A673 (cell line): ENCODE measurements around the gene GRB14. TPM values are rescaled to one million over a fixed set of nuclear protein-coding genes. Genes with fewer than 3 reads are reported as not detected.
A peak's percentile ranks its signal among the peaks of the same experiment; 100 is the strongest.

Source experiments
- BruUV-seq: library from RNA; stranded (reverse); fragments of 400-500 nt; replicated peaks from 2 replicates; lab custom pipeline; 2021; lab: Mats Ljungman, UMichigan
- CTCF ChIA-PET: fragments of 300-600 bp; sonication (Branson Sonifier 250); formaldehyde crosslinking; loops from one replicate; lab custom pipeline; 2022; ENCODE audit warnings: antibody characterized with exemption; lab: Charles Lee
- POLR2A ChIA-PET: fragments of 300-600 bp; sonication (Branson Sonifier 250); formaldehyde crosslinking; loops from one replicate; lab custom pipeline; 2022; ENCODE audit warnings: antibody characterized with exemption; ENCODE audit not compliant: low non-redundant PET; lab: Charles Lee
- DNase-seq: peaks from one replicate; pipeline ENCODE4 v3.0.0-alpha.2; 2015; ENCODE audit warnings: low spot score
- H3K27ac ChIP-seq: fragments of 200-600 bp; sonication (generic); 2 replicates; pipeline ENCODE4 v1.5.1; 2016; ENCODE audit warnings: mixed run types, low read depth, mild to moderate bottlenecking, mixed read lengths, antibody characterized with exemption, low read length; ENCODE audit not compliant: poor library complexity, severe bottlenecking
- H3K27me3 ChIP-seq: fragments of 200-600 bp; sonication (generic); replicated peaks from 2 replicates; pipeline ENCODE4 v1.6.1; 2017; ENCODE audit warnings: mixed run types, low read depth, mild to moderate bottlenecking, mixed read lengths, antibody characterized with exemption, low read length; ENCODE audit not compliant: insufficient read depth, poor library complexity
- H3K36me3 ChIP-seq: fragments of 200-600 bp; sonication (generic); 2 replicates; pipeline ENCODE4 v1.6.1; 2016; ENCODE audit warnings: mixed run types, mild to moderate bottlenecking, mixed read lengths, antibody characterized with exemption, low read length; ENCODE audit not compliant: insufficient read depth, poor library complexity, severe bottlenecking
- H3K4me1 ChIP-seq: fragments of 200-600 bp; sonication (generic); 2 replicates; pipeline ENCODE4 v1.6.1; 2017; ENCODE audit warnings: mixed run types, mild to moderate bottlenecking, mixed read lengths, antibody characterized with exemption, low read length; ENCODE audit not compliant: insufficient read depth, poor library complexity, severe bottlenecking
- H3K4me3 ChIP-seq: fragments of 200-600 bp; sonication (generic); 2 replicates; pipeline ENCODE4 v1.5.1; 2016; ENCODE audit warnings: low read depth, mixed run types, mild to moderate bottlenecking, mixed read lengths, low read length; ENCODE audit not compliant: poor library complexity, severe bottlenecking
- H3K9me3 ChIP-seq: fragments of 200-600 bp; sonication (generic); 2 replicates; pipeline ENCODE4 v1.6.1; 2016; ENCODE audit warnings: mixed run types, low read depth, mild to moderate bottlenecking, mixed read lengths, antibody characterized with exemption, low read length; ENCODE audit not compliant: poor library complexity, severe bottlenecking
- CTCF ChIP-seq: fragments of 300-800, 200-600 bp; sonication (generic); conservative IDR thresholded peaks from 2 replicates; pipeline ENCODE4 v1.5.1; 2017; ENCODE audit warnings: low read depth, mild to moderate bottlenecking, antibody characterized with exemption, low read length, moderate library complexity, mixed read lengths
- EZH2 ChIP-seq: fragments of 200-600 bp; sonication (generic); IDR thresholded peaks from 2 replicates; pipeline ENCODE4 v1.6.1; 2017; ENCODE audit warnings: borderline replicate concordance, low read depth, mild to moderate bottlenecking, mixed read lengths, antibody characterized with exemption, low read length; ENCODE audit not compliant: poor library complexity, severe bottlenecking
- intact Hi-C: fragments of 100-400 bp; cut with micrococcal nuclease; formaldehyde crosslinking; loops from one replicate; pipeline ENCODE4 v1.10.0; 2022; ENCODE audit not compliant: unreplicated experiment
- total RNA-seq: library from RNA; stranded (reverse); gene quantifications from 2 replicates; pipeline ENCODE4 v1.2.3, GENCODE V29; 2021

Gene GRB14
- total RNA-seq, 1 experiment from 2014 or later: 0.73 TPM

DNA sequence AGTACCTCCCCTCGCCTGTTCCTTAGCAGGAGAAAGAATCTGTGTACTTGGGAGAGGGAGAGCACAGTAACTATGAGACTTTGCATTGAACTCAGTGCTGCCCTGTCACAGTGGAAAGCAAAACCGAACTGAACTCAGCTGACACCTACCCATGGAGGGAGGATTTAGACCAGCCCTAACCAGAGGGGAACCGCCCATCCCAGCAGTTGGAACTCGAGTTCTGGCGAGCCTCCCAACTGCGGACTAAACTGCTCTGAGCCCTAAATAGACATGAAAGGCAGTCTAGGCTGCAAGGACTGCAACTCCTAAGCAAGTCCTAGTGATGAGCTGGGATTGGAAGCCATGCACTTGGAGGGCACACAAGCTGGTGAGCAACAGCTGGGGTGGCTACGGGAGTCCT lies 110.4 kb downstream of the GRB14 start:
- ChIA-PET CTCF (no interaction called here), POLR2A (no interaction called here)
- H3K4me1 ChIP-seq: no peaks in the 10 kb centered on the region
- no peak for TF ChIP-seq EZH2
- no peak for TF ChIP-seq CTCF
- no peaks in the 10 kb centered on the region for H3K36me3 ChIP-seq
- no peaks in the 10 kb centered on the region for H3K9me3 ChIP-seq
- no peak overlapping the region for H3K27ac ChIP-seq
- intact Hi-C loops: no loop called here
- peak; percentile 26 for DNase-seq
- H3K4me3 ChIP-seq: no peak overlapping the region
- H3K27me3 ChIP-seq: peaks cover 10% of the 10 kb centered on the region
- BruUV-seq: no TSS peak

DNA sequence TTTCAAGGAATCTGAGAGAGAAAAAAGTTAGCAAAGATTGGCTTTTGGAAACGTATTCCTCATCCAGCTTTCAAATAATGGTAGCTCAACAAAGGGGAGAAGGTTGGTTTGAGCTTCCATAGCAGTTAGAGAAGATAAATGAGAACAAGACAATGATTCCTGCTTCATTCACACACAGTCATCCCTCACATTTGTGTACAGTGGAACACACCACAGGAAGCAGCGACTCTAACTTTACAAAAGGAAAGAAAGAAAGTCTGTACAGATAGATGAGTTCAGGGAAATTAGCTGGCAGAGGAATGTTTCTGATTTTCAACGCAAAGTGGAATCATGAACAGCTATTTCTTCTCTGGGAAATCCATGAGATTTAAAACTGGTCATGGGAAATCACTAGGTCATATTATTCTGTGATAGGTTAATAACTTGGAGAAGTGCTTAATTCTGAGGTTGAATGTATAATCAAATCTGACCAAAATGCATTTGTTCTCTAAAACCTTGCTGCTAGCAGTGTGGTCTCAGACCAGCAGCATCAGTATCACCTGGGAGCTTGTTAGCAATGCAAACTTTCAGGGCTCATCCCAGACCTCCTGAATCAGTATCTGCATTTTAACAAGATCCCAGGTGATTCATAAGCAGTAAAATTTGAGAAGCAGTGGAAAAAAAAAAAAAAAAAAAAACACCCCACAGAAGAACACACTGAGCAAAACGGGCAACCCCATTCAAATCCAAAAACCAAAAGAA lies 112.0 kb downstream of the GRB14 start:
- no peak overlapping the region for H3K27ac ChIP-seq
- TF ChIP-seq CTCF (no peak), EZH2 (no peak)

GRCh38 chr2:164504253-164504652 lies 117.0 kb downstream of the GRB14 start:
- no TSS peak for BruUV-seq
- POLR2A ChIA-PET: no interaction called here
- Histone ChIP-seq H3K9me3 (no peaks in the 10 kb centered on the region), H3K4me3 (no peak overlapping the region), H3K4me1 (no peaks in the 10 kb centered on the region), H3K36me3 (no peaks in the 10 kb centered on the region), H3K27ac (no peak overlapping the region), H3K27me3 (peaks cover 8% of the 10 kb centered on the region)
- intact Hi-C loops: no loop called here
- TF ChIP-seq EZH2: no peak
- TF ChIP-seq CTCF: peak; percentile 57
- CTCF ChIA-PET: no interaction called here
- DNase-seq: peak; percentile 30

More for the DNA sequence above, 112.0 kb downstream of the GRB14 start:
- DNase-seq: no peak
- BruUV-seq: no TSS peak
- Histone ChIP-seq H3K9me3 (no peaks in the 10 kb centered on the region), H3K27me3 (peaks cover 10% of the 10 kb centered on the region), H3K4me1 (no peaks in the 10 kb centered on the region), H3K36me3 (no peaks in the 10 kb centered on the region), H3K4me3 (no peak overlapping the region)
- ChIA-PET CTCF (no interaction called here), POLR2A (interaction anchor here (0.7 kb wide), 1 partner anchor 17 kb away, joined by 3 read pairs; no protein-coding TSS in a partner anchor)
- intact Hi-C loops: no loop called here
